WTC11 (cell line): Measurements from ENCODE around the gene GSTO2. TPM values are rescaled to one million over a fixed set of nuclear protein-coding genes. Genes with fewer than 3 reads are reported as not detected.

Source experiments
- ATAC-seq: fragments of 200-7000 bp; cut with Tn5 transposase; 2 replicates; pipeline ENCODE4 v1.10.0; 2021; ENCODE audit warnings: mild to moderate bottlenecking, moderate library complexity
- CTCF ChIA-PET: fragments of 300-600 bp; sonication (Branson Sonifier 250); formaldehyde crosslinking; loops from one replicate; lab custom pipeline; 2021; ENCODE audit warnings: antibody characterized with exemption; lab: Charles Lee
- POLR2A ChIA-PET: fragments of 350-600 bp; sonication (Branson Sonifier 250); formaldehyde crosslinking; loops from one replicate; lab custom pipeline; 2021; ENCODE audit warnings: antibody characterized with exemption; lab: Charles Lee
- DNase-seq: peaks from one replicate; pipeline ENCODE4 v3.0.0; 2021; ENCODE audit warnings: low spot score
- H3K27ac Mint-ChIP-seq: 2 replicates; pipeline ENCODE4 v1.8.0; 2021; ENCODE audit warnings: mixed read lengths
- H3K27me3 Mint-ChIP-seq: 2 replicates; pipeline ENCODE4 v1.8.0; 2021; ENCODE audit warnings: low read depth, mild to moderate bottlenecking, moderate library complexity, mixed read lengths
- H3K36me3 Mint-ChIP-seq: 2 replicates; pipeline ENCODE4 v1.8.0; 2021; ENCODE audit warnings: mixed read lengths
- H3K4me1 Mint-ChIP-seq: 2 replicates; pipeline ENCODE4 v1.8.0; 2022; ENCODE audit warnings: mixed read lengths
- H3K4me3 Mint-ChIP-seq: 2 replicates; pipeline ENCODE4 v1.8.0; 2021; ENCODE audit warnings: mild to moderate bottlenecking, moderate library complexity, mixed read lengths
- H3K9me3 Mint-ChIP-seq: 2 replicates; pipeline ENCODE4 v1.8.0; 2021; ENCODE audit warnings: mixed read lengths
- CREB1 ChIP-seq: sonication (generic); formaldehyde crosslinking; IDR thresholded peaks from 2 replicates; pipeline ENCODE4 v1.8.0; 2023; ENCODE audit warnings: mild to moderate bottlenecking, missing genetic modification reagents
- CTCF ChIP-seq: fragments of 200-600 bp; IDR thresholded peaks from 2 replicates; pipeline ENCODE4 v1.8.0; 2022; ENCODE audit warnings: antibody characterized with exemption
- ELF4 ChIP-seq: sonication (generic); formaldehyde crosslinking; IDR thresholded peaks from 2 replicates; pipeline ENCODE4 v1.8.1; 2022; ENCODE audit warnings: low read depth, mild to moderate bottlenecking, moderate library complexity, missing genetic modification reagents
- FOXP4 ChIP-seq: sonication (generic); formaldehyde crosslinking; IDR thresholded peaks from 2 replicates; pipeline ENCODE4 v1.8.0; 2022; ENCODE audit warnings: mild to moderate bottlenecking, missing genetic modification reagents
- HMGXB4 ChIP-seq: sonication (generic); formaldehyde crosslinking; IDR thresholded peaks from 2 replicates; pipeline ENCODE4 v1.8.1; 2023; ENCODE audit warnings: mild to moderate bottlenecking, moderate library complexity, missing genetic modification reagents
- IRF2 ChIP-seq: sonication (generic); formaldehyde crosslinking; IDR thresholded peaks from 2 replicates; pipeline ENCODE4 v1.8.0; 2022; ENCODE audit warnings: low read depth, missing genetic modification reagents, borderline replicate concordance
- JUN ChIP-seq: sonication (generic); formaldehyde crosslinking; IDR thresholded peaks from 2 replicates; pipeline ENCODE4 v1.8.0; 2023; ENCODE audit warnings: mild to moderate bottlenecking, missing genetic modification reagents
- MXD4 ChIP-seq: fragments of 250-450 bp; sonication (Bioruptor Pico); IDR thresholded peaks from 2 replicates; pipeline ENCODE4 v1.8.0; 2021; ENCODE audit warnings: mild to moderate bottlenecking, moderate library complexity, borderline replicate concordance
- NFE2L1 ChIP-seq: sonication (generic); formaldehyde crosslinking; IDR thresholded peaks from 2 replicates; pipeline ENCODE4 v1.8.1; 2023; ENCODE audit warnings: missing genetic modification reagents
- NFYB ChIP-seq: sonication (generic); formaldehyde crosslinking; conservative IDR thresholded peaks from 2 replicates; pipeline ENCODE4 v1.8.0; 2022; ENCODE audit warnings: low read depth, missing genetic modification reagents
- RELA ChIP-seq: sonication (generic); formaldehyde crosslinking; IDR thresholded peaks from 2 replicates; pipeline ENCODE4 v1.8.1; 2022; ENCODE audit warnings: missing genetic modification reagents, mild to moderate bottlenecking, borderline replicate concordance
- USF1 ChIP-seq: sonication (generic); formaldehyde crosslinking; IDR thresholded peaks from 2 replicates; pipeline ENCODE4 v1.8.0; 2022; ENCODE audit warnings: mild to moderate bottlenecking, missing genetic modification reagents
- USF2 ChIP-seq: sonication (generic); formaldehyde crosslinking; IDR thresholded peaks from 2 replicates; pipeline ENCODE4 v1.8.1; 2023; ENCODE audit warnings: mild to moderate bottlenecking, missing genetic modification reagents, moderate library complexity
- ZBTB43 ChIP-seq: sonication (generic); formaldehyde crosslinking; IDR thresholded peaks from 2 replicates; pipeline ENCODE4 v1.8.1; 2023; ENCODE audit warnings: mild to moderate bottlenecking, missing genetic modification reagents
- ZMAT4 ChIP-seq: fragments of 250-450 bp; sonication (Bioruptor Pico); IDR thresholded peaks from 2 replicates; pipeline ENCODE4 v1.9.0; 2021; ENCODE audit warnings: mild to moderate bottlenecking
- ZNF219 ChIP-seq: sonication (generic); formaldehyde crosslinking; IDR thresholded peaks from 2 replicates; pipeline ENCODE4 v1.8.0; 2023; ENCODE audit warnings: missing genetic modification reagents, mild to moderate bottlenecking, borderline replicate concordance
- ZNF423 ChIP-seq: fragments of 250-450 bp; sonication (Bioruptor Pico); IDR thresholded peaks from 2 replicates; pipeline ENCODE4 v2.1.2; 2022; ENCODE audit warnings: mild to moderate bottlenecking, moderate library complexity
- ZNF532 ChIP-seq: fragments of 250-450 bp; sonication (Bioruptor Pico); IDR thresholded peaks from 2 replicates; pipeline ENCODE4 v1.9.0; 2021; ENCODE audit warnings: mild to moderate bottlenecking, borderline replicate concordance
- total RNA-seq: library from RNA; stranded (reverse); gene quantifications from 3 replicates; pipeline ENCODE4 v1.2.3, GENCODE V29; 2021

Gene GSTO2
- total RNA-seq, 1 experiment from 2014 or later = 10.7 TPM

GRCh38 chr10:104304927-104305326, 35.9 kb downstream of the GSTO2 start (continued):
- TF ChIP-seq ZNF532 (CRISPR knock-in tag) (no peak), ELF4 (CRISPR knock-in tag) (no peak), NFE2L1 (no peak)
- TF ChIP-seq, all 79 proteins: peak for 0

- peak; percentile 31 for ATAC-seq
- no peak overlapping the region for H3K4me3 Mint-ChIP-seq
- no peak for TF ChIP-seq ZMAT4 (CRISPR knock-in tag)
- no peak for TF ChIP-seq FOXP4 (CRISPR knock-in tag)
- no peak for TF ChIP-seq JUN
- no peak for TF ChIP-seq ZNF423 (CRISPR knock-in tag)
- TF ChIP-seq NFYB = no peak
- TF ChIP-seq ZBTB43 (CRISPR knock-in tag) = no peak
- TF ChIP-seq RELA (CRISPR knock-in tag) = no peak
- TF ChIP-seq USF2 (CRISPR knock-in tag) = no peak
- TF ChIP-seq, all 79 proteins: peak for 0
- ChIA-PET CTCF (interaction anchor here (0.7 to 3.7 kb wide), 19 partner anchors 8 to 419 kb away, joined by 3 to 55 read pairs (median 10); partner anchors contain the start of genes CFAP58 and ITPRIP), POLR2A (interaction anchor here (0.7 to 2.8 kb wide), 2 partner anchors 9 to 31 kb away, joined by 3 to 9 read pairs; partner anchors contain the start of gene ITPRIP)
- DNase-seq = no peak
- Mint-ChIP-seq H3K36me3 (peaks cover 27% of the 10 kb centered on the region), H3K4me1 (peaks cover 6% of the 10 kb centered on the region), H3K9me3 (peaks cover 28% of the 10 kb centered on the region), H3K27me3 (peaks cover 3% of the 10 kb centered on the region; the same call in 1 of the 2 replicates), H3K27ac (no peak overlapping the region)
Measured at GRCh38 chr10:104306897-104307296, 37.9 kb downstream of the GSTO2 start.

- Mint-ChIP-seq H3K27me3 (peaks cover 3% of the 10 kb centered on the region; the same call in 1 of the 2 replicates), H3K36me3 (peaks cover 22% of the 10 kb centered on the region), H3K27ac (peak overlapping the region; percentile 34; the same call in 1 of the 2 replicates), H3K9me3 (peaks cover 20% of the 10 kb centered on the region), H3K4me1 (peaks cover 6% of the 10 kb centered on the region), H3K4me3 (no peak overlapping the region)
- DNase-seq (no peak), ATAC-seq (no peak)
- ChIA-PET CTCF (interaction anchor here (0.5 to 3.7 kb wide), 13 partner anchors 7 to 307 kb away, joined by 3 to 55 read pairs (median 19); partner anchors contain the start of genes CFAP58 and ITPRIP), POLR2A (interaction anchor here (0.7 to 2.8 kb wide), 2 partner anchors 8 to 30 kb away, joined by 3 to 9 read pairs; partner anchors contain the start of gene ITPRIP)
- TF ChIP-seq HMGXB4 (CRISPR knock-in tag) (no peak), IRF2 (CRISPR knock-in tag) (no peak), USF1 (CRISPR knock-in tag) (no peak), CREB1 (CRISPR knock-in tag) (no peak), CTCF (no peak), ZNF219 (no peak), MXD4 (CRISPR knock-in tag) (no peak)
Measured at GRCh38 chr10:104307576-104308438, 38.8 kb downstream of the GSTO2 start.
